ENCODE measurements around the gene KHK.
"Not testable (repeated sequence)": the region's sequence is repeated elsewhere in the genome, so short reads cannot be mapped to it uniquely, and the experiment has no call there.

The KHK gene

GRCh38 chr2:27099334-27099955 lies 12.9 kb downstream of the KHK start:
- DNase-seq = no peak

DNA sequence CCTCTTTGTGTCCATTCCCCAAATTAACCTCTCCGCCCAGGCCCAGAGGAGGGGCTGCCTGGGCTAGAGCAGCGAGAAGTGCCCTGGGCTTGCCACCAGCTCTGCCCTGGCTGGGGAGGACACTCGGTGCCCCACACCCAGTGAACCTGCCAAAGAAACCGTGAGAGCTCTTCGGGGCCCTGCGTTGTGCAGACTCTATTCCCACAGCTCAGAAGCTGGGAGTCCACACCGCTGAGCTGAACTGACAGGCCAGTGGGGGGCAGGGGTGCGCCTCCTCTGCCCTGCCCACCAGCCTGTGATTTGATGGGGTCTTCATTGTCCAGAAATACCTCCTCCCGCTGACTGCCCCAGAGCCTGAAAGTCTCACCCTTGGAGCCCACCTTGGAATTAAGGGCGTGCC lies 13.5 kb downstream of the KHK start:
- no peak for DNase-seq

- DNase-seq = no peak
These were observed 15.8 kb downstream of the KHK start for GRCh38 chr2:27102329-27102728.

DNA sequence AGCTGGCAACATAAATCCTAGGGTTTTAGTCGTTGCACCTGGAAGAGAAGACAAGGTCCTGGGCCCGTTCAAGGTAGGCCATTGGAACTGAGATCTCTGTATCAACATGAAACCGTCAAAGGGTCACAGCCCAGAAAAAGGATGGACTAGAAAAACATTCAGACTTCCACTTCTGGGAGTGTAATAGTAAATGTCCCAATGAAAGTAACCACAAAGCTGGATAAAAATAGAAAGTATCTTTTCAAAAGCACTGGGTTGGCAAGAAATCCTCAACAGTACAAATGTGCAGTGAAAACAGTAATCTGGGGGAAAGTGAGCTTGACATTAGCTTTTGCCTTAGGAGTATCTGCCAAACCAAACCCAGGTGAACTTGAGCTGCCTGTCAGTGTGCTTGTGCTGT lies 19.4 kb downstream of the KHK start:
- DNase-seq = no peak

GRCh38 chr2:27108221-27108620 lies 21.6 kb downstream of the KHK start:
- DNase-seq = no peak

DNA sequence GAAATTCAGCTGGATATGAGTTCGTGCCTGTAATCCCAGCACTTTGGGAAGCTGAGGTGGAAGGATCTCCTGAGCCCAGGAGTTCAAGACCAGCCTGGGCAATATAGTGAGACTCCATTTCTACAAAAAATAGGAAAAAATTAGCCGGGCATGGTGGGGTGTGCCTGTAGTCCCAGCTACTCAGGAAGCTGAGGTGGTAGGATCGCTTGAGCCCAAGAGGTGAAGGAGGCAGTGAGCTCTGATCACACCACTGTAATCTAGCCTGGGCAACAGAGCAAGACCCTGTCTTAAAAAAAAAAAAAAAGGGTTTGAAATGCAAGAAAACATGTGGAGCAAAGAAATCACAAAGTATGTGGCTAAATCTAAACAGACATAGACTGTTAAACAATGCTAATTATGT lies 22.5 kb downstream of the KHK start:
- DNase-seq = no peak

DNA sequence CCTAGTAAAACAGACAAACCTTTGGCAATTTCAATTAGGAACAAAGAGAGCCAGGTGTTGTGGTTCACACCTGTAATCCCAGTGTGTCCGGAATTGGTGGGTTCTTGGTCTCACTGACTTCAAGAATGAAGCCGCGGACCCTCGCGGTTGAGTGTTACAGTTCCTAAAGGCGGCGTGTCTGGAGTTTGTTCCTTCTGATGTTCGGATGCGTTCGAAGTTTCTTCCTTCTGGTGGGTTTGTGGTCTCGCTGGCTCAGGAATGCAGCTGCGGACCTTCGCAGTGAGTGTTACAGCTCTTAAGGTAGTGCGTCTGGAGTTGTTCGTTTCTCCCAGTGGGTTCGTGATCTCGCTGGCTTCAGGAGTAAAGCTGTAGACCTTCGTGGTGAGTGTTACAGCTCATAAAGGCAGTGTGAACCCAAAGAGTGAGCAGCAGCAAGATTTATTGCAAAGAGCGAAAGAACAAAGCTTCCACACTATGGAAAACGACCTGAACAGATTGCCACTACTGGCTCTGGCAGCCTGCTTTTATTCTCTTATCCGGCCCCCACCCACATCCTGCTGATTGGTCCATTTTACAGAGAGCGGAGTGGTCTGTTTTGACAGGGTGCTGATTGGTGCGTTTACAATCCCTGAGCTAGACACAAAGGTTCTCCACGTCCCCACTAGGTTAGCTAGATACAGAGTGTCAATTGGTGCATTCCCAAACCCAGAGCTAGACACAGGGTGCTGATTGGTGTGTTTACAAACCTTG lies 24.2 kb downstream of the KHK start:
- DNase-seq = not testable (repeated sequence)

- DNase-seq = not testable (repeated sequence)
These were observed 25.0 kb downstream of the KHK start for GRCh38 chr2:27111392-27112078.

- DNase-seq = no peak
These were observed 28.9 kb downstream of the KHK start for GRCh38 chr2:27115519-27115918.

DNA sequence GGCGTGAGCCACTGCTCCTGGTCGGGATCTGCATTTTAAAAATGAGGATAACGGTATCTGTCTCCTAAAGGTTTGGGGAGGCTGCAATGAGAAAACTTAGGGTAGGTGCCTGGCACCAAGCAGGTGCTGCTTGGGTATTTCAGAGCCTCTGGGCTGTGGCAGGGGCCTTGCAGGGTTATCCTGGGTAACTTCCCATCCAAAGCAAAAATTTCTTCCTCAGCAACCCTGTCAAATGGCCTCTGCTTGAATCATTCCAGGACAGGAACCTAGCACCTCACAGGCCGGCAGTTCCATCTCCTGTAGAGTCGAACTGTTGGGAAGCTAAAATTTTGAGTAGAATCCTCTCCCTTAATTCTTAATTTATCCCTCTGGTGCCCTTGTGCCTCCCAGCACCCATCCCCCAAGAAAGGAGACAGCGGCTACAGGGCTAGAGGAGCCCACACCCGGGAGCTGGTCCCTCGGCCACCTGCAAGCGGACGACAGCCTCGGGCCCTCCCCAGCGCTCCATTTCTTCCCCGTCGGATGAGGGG lies 31.5 kb downstream of the KHK start:
- no peak for DNase-seq

GRCh38 chr2:27118525-27119329 lies 32.2 kb downstream of the KHK start, which contains the start of gene CGREF1:
CGREF1 (minus strand) TSS chr2:27119128; CDS start chr2:27104366, 14,762 bp downstream.
- DNase-seq = peak; percentile 12

DNA sequence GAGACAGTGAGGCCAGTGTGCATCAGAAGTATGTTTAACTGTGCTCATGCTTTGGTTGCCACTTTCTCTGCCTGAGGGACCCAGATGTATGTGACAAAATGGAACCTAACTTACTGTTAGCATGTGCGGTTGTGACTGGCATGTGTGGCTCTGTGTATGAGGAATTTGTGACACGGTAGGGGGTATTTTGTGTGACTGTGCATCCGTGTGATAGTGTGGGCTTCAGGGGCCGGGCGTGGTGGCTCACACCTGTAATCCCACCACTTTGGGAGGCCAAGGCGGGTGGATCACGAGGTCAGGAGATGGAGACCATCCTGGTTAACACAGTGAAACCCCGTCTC lies 32.7 kb downstream of the KHK start:
- not testable (repeated sequence) for DNase-seq

DNA sequence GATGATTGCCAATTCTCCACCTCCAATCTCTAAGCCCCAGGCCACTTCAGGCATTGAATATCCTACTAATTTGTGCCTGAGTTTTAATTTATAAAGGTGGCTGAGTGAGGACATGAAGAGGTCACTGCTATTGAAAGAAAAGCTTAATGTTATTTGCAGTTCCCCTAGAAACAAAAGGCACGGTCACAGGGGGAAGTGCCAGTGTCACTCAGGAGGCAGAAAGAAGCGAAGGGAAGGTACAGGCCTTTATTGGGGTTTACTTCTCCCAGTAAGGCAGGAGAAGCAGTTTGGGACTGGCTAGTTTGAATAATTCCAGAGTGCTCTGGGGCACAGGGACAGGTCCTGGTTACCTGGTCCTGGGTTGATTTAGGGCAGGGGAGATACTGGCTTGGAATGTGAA lies 35.3 kb downstream of the KHK start:
- no peak for DNase-seq

DNA sequence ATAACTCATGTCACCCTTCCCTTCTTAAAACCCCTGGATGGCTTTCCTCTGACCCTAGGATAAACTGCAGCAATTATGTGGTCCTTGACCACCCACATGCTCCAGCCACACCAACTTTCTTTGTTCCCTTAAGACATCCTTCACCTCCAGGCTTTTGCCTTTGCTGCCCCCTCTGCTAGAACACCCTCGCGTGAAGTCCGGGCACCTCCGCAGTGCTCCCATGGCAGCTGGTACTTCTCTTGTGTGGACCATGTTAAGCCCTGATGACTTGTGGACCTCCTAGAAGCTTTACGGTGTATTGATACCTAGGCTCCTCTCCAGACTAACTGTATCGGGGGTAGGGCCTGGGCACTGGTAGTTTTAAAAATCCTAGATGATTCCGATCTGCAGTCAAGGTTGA lies 36.2 kb downstream of the KHK start:
- DNase-seq = no peak

- DNase-seq = peak; percentile 80
These were observed 37.0 kb downstream of the KHK start, which contains the start of gene ABHD1 for GRCh38 chr2:27123302-27124150. ABHD1 (plus strand) TSS chr2:27123815; CDS start chr2:27123949, 134 bp downstream.

DNA sequence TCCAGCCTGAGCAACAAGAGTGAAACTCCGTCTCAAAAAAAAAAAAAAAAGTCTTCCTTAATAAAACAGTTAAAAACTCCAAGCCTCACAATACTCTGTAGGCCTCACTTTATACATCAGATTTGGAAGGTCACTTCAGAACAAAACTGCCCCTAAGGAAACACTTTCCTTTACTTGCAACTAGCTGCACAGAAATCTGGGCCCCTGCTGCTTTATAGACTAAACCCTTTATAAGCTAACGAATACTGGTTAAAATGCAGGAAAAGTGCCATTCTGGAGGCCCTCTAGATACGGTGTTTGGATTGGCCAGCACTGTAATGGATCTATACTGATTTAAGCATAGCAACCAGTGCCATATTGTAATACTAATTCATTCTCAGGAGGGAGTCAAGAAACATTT lies 38.5 kb downstream of the KHK start:
- DNase-seq = no peak

GRCh38 chr2:27126252-27126710 lies 39.7 kb downstream of the KHK start:
- DNase-seq = no peak

GRCh38 chr2:27127883-27128667 lies 41.5 kb downstream of the KHK start:
- DNase-seq = no peak

- no peak for DNase-seq
These were observed 42.3 kb downstream of the KHK start for GRCh38 chr2:27128668-27129571.

DNA sequence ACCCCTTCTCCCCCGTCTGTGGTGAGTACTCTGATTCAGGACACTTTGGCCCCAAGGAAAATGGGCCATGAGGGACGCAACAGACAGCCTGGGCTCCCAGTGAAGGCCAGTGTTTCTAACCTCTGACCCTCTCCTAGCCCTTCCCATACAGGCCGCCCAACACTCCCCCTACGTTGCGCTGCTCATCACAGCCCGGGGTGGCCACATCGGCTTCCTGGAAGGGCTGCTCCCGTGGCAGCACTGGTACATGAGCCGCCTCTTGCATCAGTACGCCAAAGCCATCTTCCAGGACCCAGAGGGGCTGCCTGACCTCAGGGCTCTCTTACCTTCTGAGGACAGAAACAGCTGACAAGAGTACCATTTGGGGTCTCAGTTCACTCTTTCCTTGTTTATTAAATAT lies 43.8 kb downstream of the KHK start:
- DNase-seq = no peak
